Right lobe of liver (tissue), 4 donors: ENCODE measurements around the gene PAFAH1B1.
"Not testable (repeated sequence)": the region's sequence is repeated elsewhere in the genome, so short reads cannot be mapped to it uniquely, and the experiment has no call there.

Experiments used
- CTCF ChIP-seq, 4 donors: fragments of 200-600 bp in 3 of 4; fragments of 450-650 bp in 1 of 4; IDR thresholded peaks; one replicate each; pipeline versions ENCODE4 v1.5.1 to v1.8.0; 2016 to 2022; ENCODE audit warnings: antibody characterized with exemption in 4 of 4, mild to moderate bottlenecking in 2 of 4
- POLR2A ChIP-seq: fragments of 450-650 bp; IDR thresholded peaks from one replicate; pipeline ENCODE4 v1.6.1; 2017; ENCODE audit warnings: antibody characterized with exemption, mild to moderate bottlenecking
- donor health status: DM: no; HTN: no; CAD: no.
- donor health status: DM: no; HTN: no; CAD: no.
- donor health status: DM: no; HTN: yes; CAD: no.

- TF ChIP-seq POLR2A; CTCF (IDR thresholded peaks at IDR 0.05): not testable (repeated sequence)
Observed at GRCh38 chr17:2622721-2623301, 29.4 kb downstream of the PAFAH1B1 start.
